HG03558 (cell line): Measurements from ENCODE around the gene DENND4A.

ENCODE experiments used
- ATAC-seq: cut with Tn5 transposase; IDR thresholded peaks from one replicate; pipeline ENCODE4 v1.9.1; 2021; ENCODE audit warnings: moderate number of reproducible peaks; ENCODE audit not compliant: unreplicated experiment; ENCODE audit errors: extremely low read depth

The DENND4A gene

GRCh38 chr15:65690173-65690572 lies 101.9 kb downstream of the DENND4A start:
- no peak for ATAC-seq

- ATAC-seq = no peak
Measured at GRCh38 chr15:65688462-65688861, 103.6 kb downstream of the DENND4A start.

GRCh38 chr15:65682404-65682911 lies 109.6 kb downstream of the DENND4A start:
- ATAC-seq = no peak

- ATAC-seq = no peak
Measured at GRCh38 chr15:65680544-65680943, 111.5 kb downstream of the DENND4A start.

GRCh38 chr15:65676123-65676522 lies 116.0 kb downstream of the DENND4A start:
- ATAC-seq = no peak

- ATAC-seq = no peak
Measured at GRCh38 chr15:65675551-65675950, 116.5 kb downstream of the DENND4A start.

- ATAC-seq = no peak
Measured at GRCh38 chr15:65666257-65666656, 125.8 kb downstream of the DENND4A start.

DNA sequence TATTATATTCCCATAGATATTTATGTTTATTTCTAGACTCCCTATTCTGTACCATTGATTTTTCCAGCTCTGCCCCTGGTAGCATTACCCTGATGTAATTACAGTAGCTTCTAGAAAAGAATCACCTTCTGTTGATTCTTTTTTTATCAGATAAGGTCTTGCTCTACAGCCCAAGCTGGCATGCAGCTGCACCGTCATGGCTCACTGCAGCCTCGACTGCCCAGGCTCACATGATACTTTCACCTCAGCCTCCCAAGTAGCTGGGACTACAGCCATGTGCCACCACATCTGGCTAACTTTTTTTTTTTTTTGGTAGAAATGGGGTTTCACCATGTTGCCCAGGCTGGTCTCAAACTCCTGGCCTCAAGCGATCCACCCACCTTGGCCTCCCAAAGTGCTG lies 128.6 kb downstream of the DENND4A start:
- no peak for ATAC-seq

DNA sequence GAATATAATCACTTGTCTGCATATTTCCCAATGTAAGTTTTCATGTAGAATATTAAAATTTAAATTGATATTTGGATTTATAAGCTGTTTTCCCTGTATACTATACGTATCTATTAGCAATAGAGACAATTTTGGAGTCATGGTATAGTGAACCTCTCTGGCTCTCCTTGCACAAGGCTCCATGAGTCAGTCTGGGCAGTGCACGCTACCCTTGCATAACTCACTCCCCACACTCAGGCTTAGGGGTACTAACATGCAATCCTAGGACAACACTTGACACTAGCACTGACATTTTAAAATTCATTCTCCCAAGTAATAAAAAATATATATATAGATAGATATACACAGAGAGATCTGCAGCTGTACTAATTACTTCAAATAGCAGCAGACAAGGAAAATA lies 131.2 kb downstream of the DENND4A start:
- no peak for ATAC-seq

- no peak for ATAC-seq
Measured at GRCh38 chr15:65659502-65660052, 132.5 kb downstream of the DENND4A start.

- no peak for ATAC-seq
Measured at GRCh38 chr15:65655457-65655856, 136.6 kb downstream of the DENND4A start.

GRCh38 chr15:65655026-65655425 lies 137.1 kb downstream of the DENND4A start:
- no peak for ATAC-seq

DNA sequence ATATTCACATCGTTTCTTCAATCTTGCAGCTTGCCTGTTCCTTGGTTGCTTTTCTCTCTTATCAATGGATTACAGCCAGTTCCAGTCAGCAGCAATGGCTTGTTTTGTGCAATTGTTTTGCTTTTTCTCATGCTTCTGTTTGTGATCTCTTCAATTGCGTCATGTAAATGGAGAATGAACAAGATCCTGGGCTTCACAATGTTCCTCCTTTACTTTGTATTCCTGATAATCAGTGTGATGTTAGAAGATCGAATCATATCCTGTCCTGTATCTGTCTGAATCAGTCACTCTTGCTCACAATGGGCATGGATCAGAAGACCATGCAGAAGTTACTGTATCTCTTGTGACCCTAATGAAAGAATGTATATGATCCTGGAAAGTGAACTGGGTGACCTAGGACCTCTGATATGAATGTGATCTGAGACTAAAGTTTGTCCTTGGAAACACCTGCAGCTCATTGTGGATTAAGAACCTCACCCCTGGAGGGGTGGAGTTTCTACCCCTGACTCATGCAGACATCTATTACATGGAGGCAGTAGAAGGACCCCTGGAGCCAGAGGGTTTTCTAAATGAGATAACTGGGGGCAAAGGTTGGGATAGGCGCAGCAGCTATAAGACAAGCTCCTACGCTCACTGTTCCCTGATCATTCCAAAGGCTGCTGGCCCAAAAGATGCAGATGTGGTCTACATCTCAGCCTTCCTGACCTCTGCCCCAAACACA lies 138.1 kb downstream of the DENND4A start:
- ATAC-seq = no peak

DNA sequence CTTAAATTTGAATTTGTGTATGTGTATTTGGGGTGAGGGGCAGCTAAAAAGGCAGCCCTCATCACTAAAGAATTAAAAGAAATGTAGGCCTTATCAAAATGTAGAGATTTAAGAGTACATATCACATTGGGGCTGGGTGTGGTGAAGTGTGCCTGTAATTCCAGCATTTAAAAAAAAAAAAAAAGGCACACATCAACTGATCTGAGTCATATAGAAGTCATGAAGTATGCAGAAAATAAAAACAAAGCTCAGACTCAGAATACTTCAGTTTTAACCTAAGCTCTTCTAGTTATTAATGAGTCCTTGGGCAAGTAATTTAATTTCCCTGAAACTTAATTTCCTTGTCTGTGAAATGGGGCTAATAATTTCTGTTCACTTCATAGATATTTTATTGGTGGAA lies 138.8 kb downstream of the DENND4A start:
- no peak for ATAC-seq

- ATAC-seq = no peak
Measured at GRCh38 chr15:65651831-65652749, 140.0 kb downstream of the DENND4A start.

- no peak for ATAC-seq
Measured at GRCh38 chr15:65651042-65651322, 141.1 kb downstream of the DENND4A start.

DNA sequence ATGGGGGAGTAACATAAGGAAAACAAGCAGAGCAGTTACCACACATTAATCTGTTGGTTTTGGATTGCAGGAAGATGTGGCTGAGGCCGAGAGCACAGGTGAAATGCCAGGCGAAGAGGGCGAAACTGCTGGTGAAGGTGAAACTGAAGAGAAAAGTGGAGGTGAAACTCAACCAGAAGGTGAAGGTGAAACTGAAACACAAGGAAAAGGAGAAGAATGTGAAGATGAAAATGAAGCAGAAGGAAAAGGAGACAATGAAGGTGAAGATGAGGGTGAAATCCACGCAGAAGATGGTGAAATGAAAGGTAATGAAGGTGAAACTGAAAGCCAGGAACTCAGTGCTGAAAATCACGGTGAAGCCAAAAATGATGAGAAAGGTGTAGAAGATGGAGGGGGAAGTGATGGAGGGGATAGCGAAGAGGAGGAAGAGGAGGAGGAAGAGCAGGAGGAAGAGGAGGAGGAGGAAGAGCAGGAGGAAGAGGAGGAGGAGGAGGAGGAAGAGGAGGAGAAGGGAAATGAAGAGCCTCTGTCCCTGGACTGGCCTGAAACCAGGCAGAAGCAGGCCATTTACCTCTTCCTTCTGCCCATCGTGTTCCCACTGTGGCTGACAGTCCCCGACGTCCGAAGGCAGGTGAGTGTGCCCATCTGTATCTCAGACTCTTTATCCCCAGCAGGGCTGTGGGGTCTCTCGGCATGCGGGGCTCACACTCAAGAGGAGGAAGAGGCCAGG lies 141.6 kb downstream of the DENND4A start:
- no peak for ATAC-seq

DNA sequence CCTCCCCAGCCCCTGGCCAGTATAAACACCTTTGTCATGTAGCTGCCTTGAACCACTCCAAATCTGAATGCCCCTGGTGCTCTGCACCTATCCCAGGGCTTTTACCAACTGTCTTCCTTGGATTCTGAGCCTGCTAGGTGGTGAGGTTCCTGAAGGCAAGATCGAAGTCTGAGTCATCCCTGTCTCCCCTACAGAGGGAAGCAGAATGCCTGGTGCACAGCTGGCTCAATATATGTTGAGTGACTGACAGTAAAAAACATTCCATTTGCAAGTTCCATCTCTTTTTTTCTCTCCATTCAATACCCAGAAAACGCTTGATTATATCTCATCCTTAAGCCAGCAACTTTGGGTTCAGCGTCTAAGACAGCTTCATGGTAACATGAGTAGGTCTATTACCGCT lies 145.6 kb downstream of the DENND4A start:
- ATAC-seq = no peak

DNA sequence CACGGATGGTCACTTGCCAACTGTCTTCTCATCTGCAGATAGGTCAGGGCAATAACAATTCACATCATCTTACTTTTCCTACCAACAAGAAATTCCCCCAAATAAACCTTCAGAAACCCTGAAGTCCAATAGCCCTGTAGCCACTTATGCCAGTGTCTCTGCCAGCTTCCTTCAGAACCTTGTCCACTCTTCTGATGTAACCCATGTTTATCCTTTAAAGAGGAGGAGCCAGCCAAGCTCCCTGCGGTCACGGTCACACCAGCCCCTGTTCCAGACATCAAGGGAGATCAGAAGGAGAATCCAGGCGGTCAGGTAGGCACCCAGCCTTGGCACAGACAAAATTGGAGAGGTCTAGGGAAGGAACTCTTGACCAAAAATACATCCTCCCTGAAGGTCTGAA lies 146.7 kb downstream of the DENND4A start:
- no peak for ATAC-seq

DNA sequence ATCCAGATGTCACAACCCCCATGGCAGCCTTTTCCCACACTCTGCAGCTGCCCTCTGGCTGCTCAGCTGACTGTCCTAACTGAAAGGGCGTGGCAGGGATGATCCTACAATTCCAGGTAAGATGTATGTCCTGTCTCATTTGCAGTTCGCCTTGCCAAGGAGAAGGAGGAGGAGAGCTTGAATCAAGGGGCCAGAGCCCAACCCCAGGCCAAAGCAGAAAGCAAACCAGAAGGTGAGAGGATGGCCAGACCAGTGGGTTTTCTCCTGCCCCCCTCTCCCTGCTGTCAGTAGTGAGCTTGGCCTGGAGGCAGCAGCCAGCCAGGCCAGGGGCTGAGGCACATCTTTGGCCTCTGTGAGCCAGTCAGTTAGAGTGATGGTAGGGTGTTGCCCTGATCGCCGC lies 147.8 kb downstream of the DENND4A start:
- no peak for ATAC-seq

GRCh38 chr15:65642594-65642993 lies 149.5 kb downstream of the DENND4A start:
- no peak for ATAC-seq
